Spleen (tissue), 11 donors: ENCODE measurements around the gene PPP1R26. TPM values are rescaled to one million over a fixed set of nuclear protein-coding genes. Genes with fewer than 3 reads are reported as not detected.

Source experiments
- DNase-seq: peaks from one replicate; pipeline ENCODE4 v3.0.0-alpha.2; 2020
- H3K27ac ChIP-seq, 8 donors: fragments of 200-600 bp; sonication (generic) in 7 of 8; 1 replicate in 4 of 8; 2 replicates in 4 of 8; pipeline versions ENCODE4 v1.5.0 to v1.8.0; 2016 to 2021; ENCODE audit warnings: inconsistent platforms in 4 of 8, mild to moderate bottlenecking in 4 of 8, moderate library complexity in 1 of 8
- H3K27me3 ChIP-seq, 7 donors: fragments of 200-600 bp; sonication (generic) in 6 of 7; replicated peaks in 1 of 7; 1 replicate in 4 of 7; 2 replicates in 3 of 7; pipeline versions ENCODE4 v1.5.0 to v1.8.0; 2016 to 2021; ENCODE audit warnings: inconsistent platforms in 3 of 7, mild to moderate bottlenecking in 1 of 7
- H3K36me3 ChIP-seq, 6 donors: fragments of 200-600 bp; sonication (generic) in 5 of 6; 1 replicate in 4 of 6; 2 replicates in 2 of 6; pipeline versions ENCODE4 v1.5.0 to v1.8.0; 2016 to 2021; ENCODE audit warnings: inconsistent platforms in 2 of 6
- H3K4me1 ChIP-seq, 6 donors: fragments of 200-600 bp; sonication (generic) in 5 of 6; 1 replicate in 3 of 6; 2 replicates in 3 of 6; pipeline versions ENCODE4 v1.5.0 to v1.8.0; 2016 to 2021; ENCODE audit warnings: inconsistent platforms in 3 of 6
- H3K4me3 ChIP-seq, 8 donors: fragments of 200-600 bp; sonication (generic) in 7 of 8; 1 replicate in 4 of 8; 2 replicates in 4 of 8; pipeline versions ENCODE4 v1.5.0 to v1.8.0; 2016 to 2021; ENCODE audit warnings: inconsistent platforms in 4 of 8, mild to moderate bottlenecking in 4 of 8, moderate library complexity in 2 of 8
- H3K9me3 ChIP-seq, 8 donors: fragments of 200-600 bp; sonication (generic) in 7 of 8; 1 replicate in 4 of 8; 2 replicates in 4 of 8; pipeline versions ENCODE4 v1.5.0 to v1.8.0; 2016 to 2021; ENCODE audit warnings: inconsistent platforms in 4 of 8
- POLR2A ChIP-seq, 3 donors: fragments of 450-650 bp; IDR thresholded peaks; one replicate each; pipeline ENCODE4 v1.5.1; 2017; ENCODE audit warnings: antibody characterized with exemption in 3 of 3, mild to moderate bottlenecking in 1 of 3
- POLR2AphosphoS5 ChIP-seq, 3 donors: sonication (generic); formaldehyde crosslinking; IDR thresholded peaks; one replicate each; pipeline ENCODE4 v1.5.1; 2017; ENCODE audit warnings: antibody characterized with exemption in 3 of 3
- WGBS, 5 donors: extraction: QIAGEN DNeasy Blood & Tissue Kit in 3 of 5; methylation state at CpG; one replicate each; pipeline versions ENCODE4 v1.1.5 to v1.1.7; 2013 to 2018; 5-methylcytosine and 5-hydroxymethylcytosine counted together
- intact Hi-C: fragments of 100-400 bp; cut with DNase I; formaldehyde crosslinking; loops from one replicate; pipeline ENCODE4 v1.15.0; 2023; ENCODE audit warnings: low total_unique reads
- polyA plus RNA-seq, 3 donors: library from polyadenylated mRNA; stranded (reverse); fragments of 200-250 nt; gene quantifications; one replicate each; pipeline ENCODE4 v1.2.1, GENCODE V29; 2013
- total RNA-seq, 7 donors: library from RNA; depleted of rRNA in 3 of 7; stranded (reverse); fragments of >200 nt in 3 of 7; fragmentation: NEBNext Ultra II Directional in 4 of 7; extraction: Animal tissue kit (Norgen Biotek cat#: 25700) in 4 of 7; gene quantifications; one replicate each; pipeline versions ENCODE4 v1.1.0 to v1.2.1, GENCODE V29; 2016 to 2021
- TF ChIP-seq, protein P1 (sequence below), 11 experiments: fragments of 200-600 bp in 7 of 11; fragments of 450-650 bp in 4 of 11; sonication (generic) in 4 of 11; IDR thresholded peaks in 8 of 11; conservative IDR thresholded peaks in 3 of 11; 1 replicate in 7 of 11; 2 replicates in 4 of 11; pipeline versions ENCODE4 v1.4.0 to v1.8.0; 2016 to 2021; ENCODE audit warnings: antibody characterized with exemption in 11 of 11, inconsistent platforms in 4 of 11, mild to moderate bottlenecking in 1 of 11
- donor health status: healthy with polysubstance abuse.
- donor health status: DM: no; HTN: no; CAD: no; lungs with moderate emphysema.
- donor health status: DM: no; HTN: no; CAD: no.
- donor health status: Bipolar disorder and iron deficiency.
- donor health status: healthy.
- donor health status: DM: no; HTN: no; CAD: no.
- donor health status: DM: yes; HTN: yes; CAD: no.

Gene PPP1R26
- total and polyA plus RNA-seq, 10 donors: 1.8 to 18.7 (median 9.3) TPM

- Histone ChIP-seq H3K9me3 (peaks cover 0 to 4% (median 0%) of the 10 kb centered on the region in 8 donors), H3K36me3 (peaks cover 0 to 39% (median 29%) of the 10 kb centered on the region in 6 donors), H3K4me1 (peaks cover 16 to 73% (median 44%) of the 10 kb centered on the region in 6 donors), H3K27me3 (no peaks in the 10 kb centered on the region), H3K4me3 (no peak overlapping the region), H3K27ac (no peak overlapping the region)
- no peak for TF ChIP-seq POLR2A (IDR thresholded peaks at IDR 0.05)
- TF ChIP-seq, protein P1, sequence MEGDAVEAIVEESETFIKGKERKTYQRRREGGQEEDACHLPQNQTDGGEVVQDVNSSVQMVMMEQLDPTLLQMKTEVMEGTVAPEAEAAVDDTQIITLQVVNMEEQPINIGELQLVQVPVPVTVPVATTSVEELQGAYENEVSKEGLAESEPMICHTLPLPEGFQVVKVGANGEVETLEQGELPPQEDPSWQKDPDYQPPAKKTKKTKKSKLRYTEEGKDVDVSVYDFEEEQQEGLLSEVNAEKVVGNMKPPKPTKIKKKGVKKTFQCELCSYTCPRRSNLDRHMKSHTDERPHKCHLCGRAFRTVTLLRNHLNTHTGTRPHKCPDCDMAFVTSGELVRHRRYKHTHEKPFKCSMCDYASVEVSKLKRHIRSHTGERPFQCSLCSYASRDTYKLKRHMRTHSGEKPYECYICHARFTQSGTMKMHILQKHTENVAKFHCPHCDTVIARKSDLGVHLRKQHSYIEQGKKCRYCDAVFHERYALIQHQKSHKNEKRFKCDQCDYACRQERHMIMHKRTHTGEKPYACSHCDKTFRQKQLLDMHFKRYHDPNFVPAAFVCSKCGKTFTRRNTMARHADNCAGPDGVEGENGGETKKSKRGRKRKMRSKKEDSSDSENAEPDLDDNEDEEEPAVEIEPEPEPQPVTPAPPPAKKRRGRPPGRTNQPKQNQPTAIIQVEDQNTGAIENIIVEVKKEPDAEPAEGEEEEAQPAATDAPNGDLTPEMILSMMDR (IDR thresholded peaks at IDR 0.05 in 8 of 11, conservative IDR thresholded peaks at IDR 0.05 in 3 of 11): no peak
- TF ChIP-seq POLR2AphosphoS5 (IDR thresholded peaks at IDR 0.05): no peak
- peak; percentile 56 for DNase-seq
- intact Hi-C loops: no loop called here
- 89 to 93% (median 93%) methylated on average over 14 to 16 of the region's 16 CpGs for WGBS, 5 donors
These were observed 23.3 kb downstream of the PPP1R26 start for GRCh38 chr9:135502873-135503321.

DNA sequence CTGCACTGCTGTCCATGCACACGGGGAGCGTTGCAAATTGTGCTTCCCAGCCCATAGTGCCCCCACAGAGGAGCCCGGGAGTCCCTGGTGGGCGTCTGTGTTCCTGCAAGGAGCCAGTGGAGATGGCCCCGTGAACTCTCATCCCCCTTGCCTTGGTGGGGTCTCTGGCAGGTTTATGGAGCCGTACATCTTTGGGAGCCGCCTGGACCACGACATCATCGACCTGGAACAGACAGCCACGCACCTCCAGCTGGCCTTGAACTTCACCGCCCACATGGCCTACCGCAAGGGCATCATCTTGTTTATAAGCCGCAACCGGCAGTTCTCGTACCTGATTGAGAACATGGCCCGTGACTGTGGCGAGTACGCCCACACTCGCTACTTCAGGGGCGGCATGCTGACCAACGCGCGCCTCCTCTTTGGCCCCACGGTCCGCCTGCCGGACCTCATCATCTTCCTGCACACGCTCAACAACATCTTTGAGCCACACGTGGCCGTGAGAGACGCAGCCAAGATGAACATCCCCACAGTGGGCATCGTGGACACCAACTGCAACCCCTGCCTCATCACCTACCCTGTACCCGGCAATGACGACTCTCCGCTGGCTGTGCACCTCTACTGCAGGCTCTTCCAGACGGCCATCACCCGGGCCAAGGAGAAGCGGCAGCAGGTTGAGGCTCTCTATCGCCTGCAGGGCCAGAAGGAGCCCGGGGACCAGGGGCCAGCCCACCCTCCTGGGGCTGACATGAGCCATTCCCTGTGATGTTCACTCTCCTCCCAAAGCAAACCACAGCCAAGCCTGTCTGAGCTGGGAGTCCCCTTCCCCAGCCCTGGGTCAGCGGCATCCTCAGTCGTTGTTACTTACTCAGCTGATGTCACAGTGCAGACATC is 24.0 kb downstream of the PPP1R26 start:
- no peaks in the 10 kb centered on the region for H3K27me3 ChIP-seq
- peak; percentile 69 for DNase-seq
- peaks cover 0 to 11% (median 5%) of the 10 kb centered on the region in 8 donors for H3K9me3 ChIP-seq
- TF ChIP-seq POLR2A (IDR thresholded peaks at IDR 0.05): no peak
- peak in 1 of 3 donors; percentile 35 for TF ChIP-seq POLR2AphosphoS5 (IDR thresholded peaks at IDR 0.05)
- TF ChIP-seq, protein P1 (IDR thresholded peaks at IDR 0.05 in 8 of 11, conservative IDR thresholded peaks at IDR 0.05 in 3 of 11): no peak
- H3K4me1 ChIP-seq: peaks cover 16 to 73% (median 44%) of the 10 kb centered on the region in 6 donors
- H3K4me3 ChIP-seq: no peak overlapping the region
- no peak overlapping the region for H3K27ac ChIP-seq
- H3K36me3 ChIP-seq: peaks cover 0 to 39% (median 29%) of the 10 kb centered on the region in 6 donors
- intact Hi-C loops: no loop called here
- WGBS, 5 donors: 89 to 97% (median 93%) methylated on average over 32 to 41 of the region's 41 CpGs

- TF ChIP-seq, protein P1 (IDR thresholded peaks at IDR 0.05 in 8 of 11, conservative IDR thresholded peaks at IDR 0.05 in 3 of 11): peak in 10 of 11 experiments; percentile 45 to 79 (median 62)
- TF ChIP-seq POLR2AphosphoS5 (IDR thresholded peaks at IDR 0.05) (peak in 2 of 3 donors; percentile 19 to 48), POLR2A (IDR thresholded peaks at IDR 0.05) (no peak)
- intact Hi-C loops: no loop called here
- 70 to 82% (median 73%) methylated on average over 14 to 21 of the region's 21 CpGs for WGBS, 5 donors
- Histone ChIP-seq H3K9me3 (peaks cover 0 to 21% (median 14%) of the 10 kb centered on the region in 8 donors), H3K27me3 (no peaks in the 10 kb centered on the region), H3K4me3 (no peak overlapping the region), H3K4me1 (peaks cover 12 to 64% (median 38%) of the 10 kb centered on the region in 6 donors), H3K27ac (peak overlapping the region in 1 of 8 donors; percentile 52), H3K36me3 (peaks cover 0 to 39% (median 29%) of the 10 kb centered on the region in 6 donors)
- DNase-seq: peak; percentile 82
These were observed 25.0 kb downstream of the PPP1R26 start for GRCh38 chr9:135504262-135505243.
